Activated CD8-positive, alpha-beta memory T cell treated with anti-CD3 and anti-CD28 coated beads, Interleukin-2, amount 50 U/mL, for 1 hour (primary cell): ENCODE measurements around the gene DNAH1.

Experiments
- DNase-seq: peaks from one replicate; pipeline ENCODE4 v3.0.0-alpha.2; 2020; ENCODE audit errors: extremely low read depth

The DNAH1 gene

DNA sequence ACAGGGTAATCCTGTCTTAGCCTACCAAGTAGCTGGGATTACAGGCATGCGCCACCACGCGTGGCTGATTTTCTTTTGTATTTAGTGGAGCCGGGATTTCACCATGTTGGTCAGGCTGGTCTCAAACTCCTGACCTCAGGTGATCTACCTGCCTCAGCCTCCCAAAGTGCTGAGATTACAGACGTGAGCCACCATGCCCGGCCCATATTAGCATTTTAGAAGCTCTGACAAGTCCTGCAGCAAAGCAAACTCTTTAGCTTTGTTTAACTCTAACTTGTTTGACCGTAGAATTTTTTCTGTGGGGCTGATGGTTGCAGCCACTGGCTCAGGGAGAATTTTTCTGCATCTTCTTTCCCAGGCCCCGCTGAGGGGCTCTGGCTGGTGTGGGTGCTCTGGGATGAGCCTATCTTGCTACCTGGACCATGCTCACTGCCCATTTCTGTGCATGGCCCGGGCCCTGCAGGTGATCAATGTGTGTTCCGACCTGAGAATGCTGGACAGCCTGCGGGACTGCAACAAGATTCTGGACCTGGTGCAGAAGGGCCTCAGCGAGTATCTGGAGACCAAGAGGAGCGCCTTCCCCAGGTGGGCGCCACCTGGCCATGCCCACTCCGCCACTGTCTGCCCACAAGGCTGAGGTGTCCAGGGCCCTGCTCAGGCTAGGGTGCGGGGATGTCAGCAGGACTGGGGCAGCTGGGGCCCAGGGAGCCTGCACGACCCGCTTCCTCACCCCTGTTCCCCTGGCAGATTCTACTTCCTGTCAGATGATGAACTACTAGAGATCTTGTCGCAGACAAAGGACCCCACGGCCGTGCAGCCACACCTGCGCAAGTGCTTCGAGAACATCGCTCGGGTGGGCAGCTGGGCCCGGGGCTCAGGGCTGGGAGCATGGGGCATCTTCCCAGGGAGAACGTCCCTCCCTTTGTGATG, 41.3 kb downstream of the DNAH1 start:
- DNase-seq = no peak

DNA sequence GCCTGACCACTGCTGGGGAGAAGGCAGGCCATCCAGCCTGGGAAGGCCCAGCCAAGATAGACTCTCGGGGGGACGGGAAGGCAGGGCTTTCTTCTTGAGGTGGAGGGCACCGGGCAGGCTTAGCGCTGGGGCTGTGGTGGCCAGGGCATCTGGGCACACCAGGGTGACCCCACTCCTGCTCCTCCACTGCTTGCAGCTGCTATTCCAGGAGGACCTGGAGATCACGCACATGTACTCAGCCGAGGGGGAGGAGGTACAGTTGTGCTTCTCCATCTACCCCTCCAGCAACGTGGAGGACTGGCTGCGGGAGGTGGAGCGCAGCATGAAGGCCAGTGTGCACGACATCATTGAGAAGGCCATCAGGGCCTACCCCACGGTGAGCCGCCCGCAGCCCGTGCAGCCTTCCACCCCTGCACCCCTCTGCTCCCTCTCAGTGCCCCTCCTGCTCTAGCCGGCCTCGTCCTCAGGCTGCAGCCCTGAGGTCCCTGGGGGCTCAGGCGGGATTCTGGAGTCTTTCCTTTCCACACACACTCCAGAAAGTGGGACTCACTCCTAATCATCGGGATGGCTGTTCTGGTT, 42.3 kb downstream of the DNAH1 start:
- no peak for DNase-seq

DNA sequence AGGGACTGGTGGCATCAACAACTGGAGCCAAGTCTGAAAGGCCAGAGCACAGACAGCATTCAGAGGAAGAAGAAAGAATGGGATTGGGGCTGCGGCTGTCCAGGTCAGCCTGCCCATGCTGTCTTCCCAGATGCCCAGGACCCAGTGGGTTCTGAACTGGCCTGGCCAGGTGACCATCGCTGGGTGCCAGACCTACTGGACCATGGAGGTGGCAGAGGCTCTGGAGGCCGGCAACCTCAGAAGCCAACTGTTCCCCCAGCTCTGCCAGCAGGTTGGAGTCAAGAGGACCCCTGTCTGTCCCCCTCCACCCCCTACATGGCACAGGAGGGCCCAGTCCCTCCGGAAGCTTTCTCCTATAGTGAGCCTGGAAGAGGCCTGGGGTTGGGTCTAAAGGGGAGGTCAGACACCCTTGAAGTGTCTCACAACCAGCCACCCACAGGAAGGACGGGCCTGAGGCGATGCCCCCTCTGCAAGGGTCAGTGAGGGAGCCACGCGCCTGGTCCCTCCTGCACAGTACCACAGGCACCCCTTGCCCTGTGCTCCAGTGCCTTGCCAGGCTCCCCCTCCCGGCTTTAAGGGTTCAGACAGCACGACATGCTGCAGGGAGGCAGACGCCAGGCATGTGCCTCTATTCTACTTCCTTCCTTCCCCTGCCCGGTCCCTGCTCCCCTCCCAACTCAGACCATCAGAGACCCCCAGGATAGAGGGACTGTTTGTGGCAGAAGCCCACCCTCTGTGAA, 43.2 kb downstream of the DNAH1 start:
- no peak for DNase-seq

DNA sequence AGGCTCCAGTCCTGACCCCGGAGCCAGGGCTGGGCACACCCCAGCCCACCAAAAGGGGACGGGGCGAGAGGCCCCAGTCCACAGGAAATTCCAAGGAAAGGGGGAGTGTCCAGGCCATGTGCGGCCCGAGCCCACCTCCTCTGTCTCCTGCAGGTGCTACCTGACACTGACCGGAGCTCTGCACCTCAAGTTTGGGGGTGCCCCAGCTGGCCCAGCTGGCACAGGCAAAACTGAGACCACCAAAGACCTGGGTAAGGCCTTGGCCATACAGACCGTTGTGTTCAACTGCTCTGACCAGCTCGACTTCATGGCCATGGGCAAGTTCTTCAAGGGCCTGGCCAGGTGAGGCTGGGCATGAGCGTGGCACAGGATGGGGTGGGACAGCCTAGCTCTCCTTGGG, 44.9 kb downstream of the DNAH1 start:
- no peak for DNase-seq

DNA sequence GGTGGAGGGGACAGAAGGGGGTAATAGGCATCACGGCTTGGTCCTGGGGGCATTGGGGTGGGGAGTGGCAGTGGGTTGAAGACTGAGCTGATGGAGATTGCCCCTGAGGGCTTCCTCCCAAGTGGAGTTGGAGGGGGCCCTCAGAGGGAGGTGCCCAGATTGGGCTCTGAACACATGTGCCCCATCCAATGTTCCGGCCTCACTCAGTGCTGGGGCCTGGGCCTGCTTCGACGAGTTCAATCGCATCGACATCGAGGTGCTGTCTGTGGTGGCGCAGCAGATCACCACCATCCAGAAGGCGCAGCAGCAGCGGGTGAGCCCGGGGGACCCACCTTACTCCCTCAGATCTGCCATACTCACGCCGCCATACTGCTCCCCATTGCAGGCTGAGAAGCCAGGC, 45.3 kb downstream of the DNAH1 start:
- no peak for DNase-seq

DNA sequence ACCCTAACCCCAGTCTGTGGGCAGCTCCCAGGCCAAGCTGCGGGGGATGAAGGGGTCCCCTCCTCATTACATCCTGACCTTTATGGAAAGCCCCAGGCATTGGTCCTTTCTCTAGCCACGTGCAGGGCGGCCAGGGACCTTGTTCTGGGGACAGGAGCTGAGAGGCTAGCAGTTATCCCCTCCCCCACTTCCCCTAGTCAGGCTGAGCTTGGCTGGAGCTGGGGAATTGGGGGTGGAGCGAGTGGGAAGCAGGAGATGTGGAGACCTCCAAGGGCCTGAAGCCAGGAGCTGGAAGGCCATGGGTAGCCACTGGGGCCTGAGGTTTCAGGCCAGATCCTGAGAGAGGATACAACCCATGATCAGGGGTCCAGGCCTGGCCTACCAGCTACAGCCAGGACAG, 45.8 kb downstream of the DNAH1 start:
- no peak for DNase-seq

DNA sequence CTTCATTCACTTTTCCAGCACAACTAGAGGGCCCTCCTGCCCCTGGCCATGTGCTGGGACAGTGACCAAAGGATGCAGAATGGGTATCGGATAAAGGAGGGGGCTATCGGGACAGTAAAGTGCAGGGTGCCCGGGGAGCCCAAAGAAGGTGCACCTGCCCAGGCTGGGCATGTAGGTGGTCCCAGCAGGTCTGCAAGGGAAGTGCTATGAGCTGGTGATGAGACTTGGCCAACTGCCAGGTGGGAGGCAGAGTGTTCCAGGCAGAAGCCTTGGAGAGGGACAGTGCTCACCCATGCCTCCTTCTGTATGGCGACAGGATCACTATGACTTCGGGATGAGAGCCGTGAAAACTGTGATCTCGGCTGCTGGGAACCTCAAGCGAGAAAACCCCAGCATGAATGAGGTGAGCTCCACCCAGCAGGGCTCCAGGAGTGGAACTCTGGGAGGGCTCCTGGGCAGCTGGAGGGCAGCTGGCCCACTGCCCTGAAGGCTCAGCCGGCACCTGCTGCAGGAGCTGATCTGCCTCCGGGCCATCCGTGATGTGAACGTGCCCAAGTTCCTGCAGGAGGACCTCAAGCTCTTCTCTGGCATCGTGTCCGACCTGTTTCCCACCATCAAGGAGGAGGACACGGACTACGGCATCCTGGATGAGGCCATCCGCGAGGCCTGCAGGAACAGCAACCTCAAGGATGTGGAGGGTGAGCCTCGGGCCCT, 48.4 kb downstream of the DNAH1 start:
- DNase-seq = no peak

DNA sequence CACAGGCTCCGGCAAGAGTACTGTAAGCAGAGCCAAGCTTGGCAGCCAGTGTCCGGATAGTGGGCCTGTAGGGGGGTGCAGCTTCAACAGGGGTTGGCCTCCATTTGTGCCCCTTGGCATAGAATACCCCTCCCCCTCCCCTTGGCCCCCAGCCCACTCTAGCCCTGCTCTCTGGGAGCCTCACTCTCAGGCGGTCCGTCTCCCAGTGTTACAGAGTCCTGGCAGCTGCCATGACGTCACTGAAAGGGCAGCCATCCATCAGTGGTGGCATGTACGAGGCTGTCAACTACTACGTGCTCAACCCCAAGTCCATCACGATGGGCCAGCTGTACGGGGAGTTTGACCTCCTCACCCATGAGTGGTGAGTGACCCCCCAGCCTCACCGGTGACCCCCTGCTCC, 50.4 kb downstream of the DNAH1 start:
- no peak for DNase-seq

DNA sequence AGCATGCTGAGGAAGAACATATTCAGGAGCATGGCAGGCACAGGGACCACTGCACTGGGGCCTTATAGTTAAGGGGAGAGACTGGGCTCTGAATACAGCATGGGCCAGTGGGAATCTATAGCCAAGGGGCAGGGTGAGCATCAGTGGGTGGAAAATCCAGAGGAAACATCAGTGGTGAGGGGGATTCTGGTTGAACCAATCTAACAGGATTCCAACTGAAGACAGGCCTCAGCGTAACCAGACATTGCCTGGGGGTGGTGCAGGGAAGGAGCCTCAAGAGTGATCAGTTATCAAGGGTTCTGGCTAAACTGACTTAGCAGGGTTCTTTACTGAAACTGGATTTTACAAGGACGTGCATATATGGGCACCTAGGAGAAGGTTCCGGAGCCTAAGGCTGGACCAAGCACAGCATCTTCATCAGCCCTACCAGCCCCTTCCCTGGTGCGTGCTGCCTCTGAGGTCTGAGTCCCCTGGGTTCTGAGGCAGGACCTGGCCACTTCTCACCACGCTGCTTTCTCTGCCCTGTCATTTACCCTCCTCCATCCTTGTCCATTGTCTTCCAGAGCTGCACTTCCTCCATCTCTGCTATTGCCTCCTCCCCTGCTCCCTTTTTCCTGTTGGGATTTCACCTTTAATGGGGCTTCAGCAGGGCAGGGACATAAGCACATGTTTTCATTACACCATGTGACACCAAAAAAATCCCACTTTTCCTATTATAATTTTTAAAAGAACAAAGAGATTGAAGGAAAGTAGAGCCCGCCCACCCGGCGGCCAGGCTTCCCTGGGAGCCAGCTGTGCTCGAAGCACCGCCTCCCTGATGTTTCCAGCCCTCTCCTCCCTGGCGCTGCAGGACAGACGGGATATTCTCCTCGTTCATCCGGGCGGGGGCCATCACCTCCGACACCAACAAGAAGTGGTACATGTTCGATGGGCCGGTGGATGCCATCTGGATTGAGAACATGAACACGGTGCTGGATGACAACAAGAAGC, 52.1 kb downstream of the DNAH1 start:
- DNase-seq = no peak

DNA sequence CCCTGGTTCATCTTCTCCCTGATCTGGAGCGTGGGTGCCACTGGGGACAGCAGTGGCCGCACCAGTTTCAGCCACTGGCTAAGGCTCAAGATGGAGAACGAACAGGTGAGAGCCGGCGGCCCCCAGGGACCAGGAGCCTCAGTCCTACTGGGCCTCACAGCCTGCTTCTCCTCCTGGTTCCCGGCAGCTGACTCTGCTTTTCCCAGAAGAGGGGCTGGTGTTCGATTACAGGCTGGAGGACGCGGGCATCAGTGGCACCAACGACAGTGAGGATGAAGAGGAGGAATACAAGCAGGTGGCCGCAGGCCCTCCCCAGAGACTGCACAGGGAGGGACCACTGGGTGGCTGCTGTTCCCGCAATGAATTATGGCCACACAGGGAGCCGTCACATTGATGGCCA, 54.4 kb downstream of the DNAH1 start:
- no peak for DNase-seq

DNA sequence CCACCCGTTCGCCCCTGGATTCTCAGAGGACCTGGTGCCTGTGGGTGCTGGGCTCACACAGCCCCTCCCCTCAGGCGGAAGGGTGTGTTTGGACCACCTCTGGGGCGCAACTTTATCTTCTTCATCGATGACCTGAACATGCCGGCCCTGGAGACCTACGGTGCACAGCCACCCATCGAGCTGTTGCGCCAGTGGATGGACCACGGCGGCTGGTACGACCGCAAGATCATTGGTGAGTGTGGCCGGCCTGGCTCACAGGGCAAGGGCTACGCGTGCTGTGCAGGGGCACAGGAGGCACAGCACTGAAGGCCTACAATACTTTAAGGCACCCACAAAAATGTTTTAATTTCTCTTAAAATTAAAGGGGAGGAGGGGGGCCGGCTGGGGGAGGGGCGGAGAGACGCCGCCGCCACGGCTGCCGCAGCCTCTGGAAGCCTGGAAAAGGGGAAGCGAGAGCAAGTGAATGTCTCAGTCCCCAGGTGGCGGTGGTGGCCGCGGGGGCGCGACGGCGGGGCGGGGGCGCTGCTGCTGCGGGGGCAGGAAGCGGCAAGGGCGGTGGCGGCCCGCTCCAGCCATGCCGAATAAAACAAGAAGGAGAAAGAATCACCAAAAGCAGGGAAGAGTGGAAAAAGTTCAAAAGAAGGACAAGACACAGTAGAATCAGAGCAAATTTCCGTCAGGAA, 56.8 kb downstream of the DNAH1 start:
- DNase-seq = no peak

DNA sequence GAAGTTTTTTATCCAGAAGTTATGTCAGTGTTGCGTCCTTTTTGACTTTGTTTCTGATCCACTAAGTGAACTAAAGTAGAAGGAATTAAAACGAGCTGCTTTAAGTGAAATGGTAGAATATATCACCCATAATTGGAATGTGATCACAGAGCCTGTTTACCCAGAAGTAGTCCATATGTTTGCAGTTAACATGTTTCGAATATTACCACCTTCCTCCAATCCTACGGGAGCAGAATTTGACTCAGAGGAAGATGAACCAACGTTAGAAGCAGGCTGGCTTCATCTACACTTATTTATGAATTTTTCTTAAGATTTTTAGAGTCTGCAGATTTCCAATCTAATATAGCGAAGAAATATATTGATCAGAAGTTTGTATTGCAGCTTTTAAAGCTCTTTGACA, 57.6 kb downstream of the DNAH1 start:
- no peak for DNase-seq

DNA sequence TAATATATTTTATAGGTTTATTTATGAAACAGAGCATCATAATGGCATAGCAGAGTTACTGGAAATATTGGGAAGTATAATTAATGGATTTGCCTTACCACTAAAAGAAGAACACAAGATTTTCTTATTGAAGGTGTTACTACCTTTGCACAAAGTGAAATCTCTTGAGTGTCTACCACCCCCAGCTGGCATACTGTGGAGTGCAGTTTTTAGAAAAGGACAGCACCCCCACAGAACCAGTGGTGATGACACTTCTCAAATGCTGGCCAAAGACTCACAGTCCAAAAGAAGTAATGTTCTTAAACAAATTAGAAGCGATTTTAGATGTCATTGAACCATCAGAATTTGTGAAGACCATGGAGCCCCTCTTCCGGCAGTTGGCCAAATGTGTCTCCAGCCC, 58.1 kb downstream of the DNAH1 start:
- DNase-seq = no peak

DNA sequence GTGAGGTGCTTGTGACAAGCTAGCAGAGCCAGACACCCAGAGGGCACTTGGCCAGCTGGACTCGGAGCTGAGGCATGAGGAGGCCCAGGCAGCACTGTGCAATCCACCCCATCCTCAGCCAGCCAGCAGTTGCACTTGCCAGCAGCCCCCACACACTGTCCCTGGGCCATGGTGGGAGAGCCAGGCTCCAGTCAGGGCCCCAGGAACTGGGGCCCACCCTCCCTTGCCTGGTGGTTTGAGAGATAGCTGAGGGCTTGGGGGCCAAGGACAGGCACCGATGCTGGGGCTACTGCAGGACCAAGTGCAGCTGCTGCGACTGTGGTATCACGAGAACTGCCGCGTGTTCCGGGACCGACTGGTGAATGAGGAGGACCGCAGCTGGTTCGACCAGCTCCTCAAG, 63.5 kb downstream of the DNAH1 start:
- DNase-seq = no peak

DNA sequence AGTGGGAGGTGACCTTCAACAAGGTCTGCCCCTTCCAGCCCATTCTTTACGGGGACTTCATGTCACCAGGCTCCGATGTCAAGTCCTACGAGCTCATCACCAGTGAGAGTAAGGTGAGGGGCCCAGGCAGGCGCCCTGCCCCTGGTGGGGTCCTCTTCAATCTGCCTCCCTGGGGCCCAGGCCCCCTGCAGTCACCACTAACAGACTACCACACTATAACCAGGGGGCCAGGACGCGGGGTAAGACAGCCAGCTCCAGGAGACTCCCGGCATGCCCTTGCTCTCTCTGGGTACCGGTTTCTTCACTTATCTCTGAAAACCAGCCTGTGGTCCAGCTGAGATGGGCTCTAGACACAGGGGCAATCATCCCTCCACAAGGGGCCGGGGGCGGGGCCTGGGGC, 63.9 kb downstream of the DNAH1 start:
- no peak for DNase-seq

DNA sequence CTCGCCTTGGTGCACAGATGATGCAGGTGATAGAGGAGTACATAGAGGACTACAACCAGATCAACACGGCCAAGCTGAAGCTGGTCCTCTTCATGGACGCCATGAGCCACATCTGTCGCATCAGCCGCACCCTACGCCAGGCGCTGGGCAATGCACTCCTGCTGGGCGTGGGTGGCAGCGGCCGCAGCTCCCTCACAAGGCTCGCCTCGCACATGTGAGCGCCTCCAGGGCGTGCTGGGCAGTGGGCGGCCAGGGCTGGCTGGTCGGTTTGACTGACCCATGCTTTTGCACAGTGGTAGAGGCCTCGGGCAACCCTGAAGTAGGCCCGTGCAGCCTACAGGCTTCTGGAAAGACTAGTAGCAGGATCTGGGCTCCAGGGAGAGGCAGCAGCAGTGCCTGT, 65.5 kb downstream of the DNAH1 start:
- DNase-seq = no peak

DNA sequence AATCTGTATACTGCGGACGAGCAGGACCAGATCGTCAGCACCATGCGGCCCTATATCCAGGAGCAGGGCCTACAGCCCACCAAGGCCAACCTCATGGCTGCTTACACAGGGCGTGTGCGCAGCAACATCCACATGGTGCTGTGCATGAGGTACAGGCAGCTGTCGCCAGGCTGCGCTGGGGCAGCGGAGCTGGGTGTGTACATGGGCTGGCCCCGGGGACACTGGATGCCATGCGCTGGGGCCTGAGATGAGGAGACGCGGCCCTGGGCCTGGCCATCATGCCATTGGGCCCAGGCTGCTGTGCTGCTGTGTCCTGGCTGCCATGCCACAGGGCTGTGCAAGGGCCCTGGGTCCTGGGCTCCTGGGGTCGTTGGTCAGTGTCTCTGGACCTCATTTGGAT, 67.3 kb downstream of the DNAH1 start:
- DNase-seq = no peak

DNA sequence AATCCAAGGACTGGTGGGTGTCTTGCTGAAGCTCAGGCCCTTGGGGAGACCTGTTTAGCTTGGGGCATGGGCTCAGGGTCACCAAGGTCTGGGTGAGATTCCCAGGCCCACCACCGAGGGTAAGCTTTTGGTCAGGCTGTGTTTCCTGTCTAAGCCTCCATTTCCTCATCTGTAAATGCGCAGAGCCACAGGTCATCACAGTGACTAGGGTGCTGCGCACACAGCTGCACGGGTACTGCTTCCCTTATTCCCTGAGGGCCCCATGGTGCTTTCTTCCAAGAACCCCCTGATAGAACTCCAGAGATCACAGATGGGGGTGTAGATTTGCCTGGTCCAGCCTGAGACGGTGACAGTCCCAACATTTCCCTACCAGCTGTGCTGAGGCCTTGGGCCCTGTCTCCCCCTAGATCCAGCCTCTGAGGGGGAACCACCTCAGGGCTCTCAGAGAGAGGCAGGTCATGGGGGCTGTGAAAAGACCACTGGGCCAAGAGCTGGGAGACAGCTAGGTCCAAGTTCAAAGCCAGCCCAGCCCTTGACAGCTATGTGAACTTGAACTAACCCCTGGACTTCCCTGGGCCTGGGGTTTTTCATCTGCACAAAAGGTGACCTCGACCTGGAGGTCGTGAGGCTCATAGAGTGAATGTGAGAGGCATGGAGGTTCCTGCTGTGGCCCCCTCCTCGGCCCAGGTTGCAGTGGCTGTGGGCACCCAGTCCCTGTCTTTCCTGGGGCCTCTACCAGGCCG, 68.1 kb downstream of the DNAH1 start:
- no peak for DNase-seq

DNA sequence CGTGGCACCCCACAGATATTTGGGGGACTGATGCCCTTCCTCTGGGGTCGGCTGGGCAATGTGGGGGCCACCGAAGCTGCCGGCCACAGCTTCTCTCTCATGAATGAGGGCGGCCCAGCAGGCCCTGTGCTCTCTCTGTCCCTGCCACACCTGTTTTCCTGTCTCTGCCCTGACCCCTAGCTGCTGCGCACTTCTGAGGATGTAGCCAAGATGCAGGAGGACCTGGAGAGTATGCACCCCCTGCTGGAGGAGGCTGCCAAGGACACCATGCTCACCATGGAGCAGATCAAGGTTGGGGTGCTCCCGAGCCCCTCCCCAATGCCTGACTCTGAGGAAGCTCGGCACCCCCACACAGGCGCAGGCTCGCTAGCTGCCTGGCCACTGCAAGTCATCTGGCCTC, 69.0 kb downstream of the DNAH1 start:
- no peak for DNase-seq

DNA sequence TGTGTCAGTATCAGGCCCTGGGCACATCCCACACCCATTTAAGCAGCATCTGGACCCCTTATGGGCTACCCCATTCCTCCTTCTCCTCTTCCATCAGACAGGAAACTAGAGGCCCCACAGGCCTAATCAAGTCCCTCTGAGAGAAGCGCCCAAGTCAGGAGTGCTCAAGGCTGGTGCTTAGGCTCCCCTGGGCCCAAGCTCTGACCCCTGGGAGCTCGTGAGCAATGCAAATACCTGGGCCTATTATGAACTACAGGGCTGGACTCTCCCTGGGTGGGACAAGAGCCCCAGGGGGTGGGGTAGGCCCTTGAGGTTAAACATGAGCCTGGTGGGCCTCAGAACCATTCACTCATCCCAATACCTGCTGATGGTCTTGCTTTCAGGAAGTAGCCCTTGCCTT, 71.4 kb downstream of the DNAH1 start:
- no peak for DNase-seq
